GM11168 (cell line): ENCODE data around the gene PKHD1.

ENCODE experiments used
- in situ Hi-C: fragments of 300-500 bp; cut with MboI; formaldehyde crosslinking; loops from one replicate; pipeline ENCODE4 v1.12.0; 2022; ENCODE audit warnings: low sequenced_read_pairs; ENCODE audit not compliant: unreplicated experiment

Gene PKHD1

GRCh38 chr6:51600514-51600913, 486.9 kb downstream of the PKHD1 start:
- in situ Hi-C loops, result no loop called here

GRCh38 chr6:51598171-51598570, 489.2 kb downstream of the PKHD1 start:
- in situ Hi-C loops, result no loop called here

- in situ Hi-C loops, result no loop called here
Measured at GRCh38 chr6:51594981-51595380, 492.4 kb downstream of the PKHD1 start.

- in situ Hi-C loops, result no loop called here
Measured at GRCh38 chr6:51585264-51585663, 502.1 kb downstream of the PKHD1 start.

- in situ Hi-C loops, result no loop called here
Measured at GRCh38 chr6:51584163-51584562, 503.2 kb downstream of the PKHD1 start.

- in situ Hi-C loops, result no loop called here
Measured at GRCh38 chr6:51578994-51579393, 508.4 kb downstream of the PKHD1 start.

- in situ Hi-C loops, result no loop called here
Measured at GRCh38 chr6:51578362-51578761, 509.1 kb downstream of the PKHD1 start.

- in situ Hi-C loops, result no loop called here
Measured at GRCh38 chr6:51574040-51574439, 513.4 kb downstream of the PKHD1 start.

- in situ Hi-C loops, result no loop called here
Measured at GRCh38 chr6:51571168-51571567, 516.2 kb downstream of the PKHD1 start.

GRCh38 chr6:51570168-51570921, 517.1 kb downstream of the PKHD1 start:
- in situ Hi-C loops, result no loop called here

GRCh38 chr6:51569594-51569993, 517.8 kb downstream of the PKHD1 start:
- in situ Hi-C loops, result no loop called here

GRCh38 chr6:51568771-51569170, 518.6 kb downstream of the PKHD1 start:
- in situ Hi-C loops, result no loop called here

- in situ Hi-C loops, result no loop called here
Measured at GRCh38 chr6:51565472-51565871, 521.9 kb downstream of the PKHD1 start.
